Erythroblast (primary cell): Measurements from ENCODE around the gene PEX26.
"Not testable (repeated sequence)": the region's sequence is repeated elsewhere in the genome, so short reads cannot be mapped to it uniquely, and the experiment has no call there.

Experiments
- GATA1 ChIP-seq: IDR thresholded peaks from 2 replicates; pipeline ENCODE4 v1.6.1; 2011; ENCODE audit warnings: low read depth, mild to moderate bottlenecking, control low read depth, low read length, moderate library complexity
- POLR2A ChIP-seq: IDR thresholded peaks from 2 replicates; pipeline ENCODE4 v1.6.1; 2011; ENCODE audit warnings: mild to moderate bottlenecking, low read length

DNA sequence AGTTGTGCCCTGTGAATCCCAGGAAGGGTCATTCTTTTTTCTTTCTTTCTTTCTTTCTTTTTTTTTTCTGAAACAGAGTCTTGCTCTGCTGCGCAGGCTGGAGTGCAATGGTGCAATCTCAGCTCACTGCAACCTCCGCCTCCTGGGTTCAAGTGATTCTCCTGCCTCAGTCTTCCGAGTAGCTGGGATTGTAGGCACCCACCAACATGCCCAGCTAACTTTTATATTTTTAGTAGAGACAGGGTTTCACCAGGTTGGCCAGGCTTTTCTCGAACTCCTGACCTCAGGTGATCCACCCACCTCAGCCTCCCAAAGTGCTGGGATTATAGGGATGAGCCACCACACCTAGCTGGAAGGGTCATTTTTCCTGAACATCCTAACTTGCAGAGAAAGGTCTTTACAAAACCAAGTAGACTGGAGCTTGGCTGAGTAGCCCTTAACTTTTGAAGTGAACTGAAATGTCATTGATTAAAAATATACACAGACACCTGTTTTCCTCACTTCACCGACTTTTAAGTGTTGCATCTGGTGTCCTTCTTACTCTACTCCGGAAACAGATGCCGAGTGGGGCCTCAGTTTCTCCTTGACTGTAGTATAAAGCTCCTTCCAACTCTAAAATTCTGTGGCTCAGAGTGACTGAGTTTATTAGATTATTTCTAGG lies 6.4 kb upstream of the PEX26 start:
- TF ChIP-seq POLR2A, GATA1: not testable (repeated sequence)
